Stimulated activated CD8-positive, alpha-beta memory T cell treated with anti-CD3 and anti-CD28 coated beads, Interleukin-4, amount 100 ng/mL, for 48 hours (primary cell): ENCODE measurements around the gene HOXA4.

Experiments
- DNase-seq: peaks from one replicate; pipeline ENCODE4 v3.0.0-alpha.2; 2020

The HOXA4 gene

GRCh38 chr7:27102581-27103442, 27.7 kb downstream of the HOXA4 start, which contains the start of gene HOXA2:
HOXA2 (minus strand) TSS chr7:27102683; CDS start chr7:27102500, 183 bp downstream.
- DNase-seq, result no peak

GRCh38 chr7:27101957-27102580, 28.5 kb downstream of the HOXA4 start:
- DNase-seq, result no peak

- no peak for DNase-seq
Measured at GRCh38 chr7:27101171-27101956, 29.2 kb downstream of the HOXA4 start.

GRCh38 chr7:27100694-27101170, 29.8 kb downstream of the HOXA4 start:
- DNase-seq, result no peak

- no peak for DNase-seq
Measured at GRCh38 chr7:27099453-27100370, 30.8 kb downstream of the HOXA4 start.

GRCh38 chr7:27098578-27099451, 31.7 kb downstream of the HOXA4 start:
- no peak for DNase-seq

- DNase-seq, result no peak
Measured at GRCh38 chr7:27097686-27098577, 32.6 kb downstream of the HOXA4 start.

- no peak for DNase-seq
Measured at GRCh38 chr7:27096768-27097514, 33.6 kb downstream of the HOXA4 start.

GRCh38 chr7:27095897-27096767, 34.4 kb downstream of the HOXA4 start, which contains the start of gene HOXA1:
HOXA1 (minus strand) TSS chr7:27096000; CDS start chr7:27095912, 88 bp downstream.
- DNase-seq, result peak; percentile 80

- no peak for DNase-seq
Measured at GRCh38 chr7:27095050-27095896, 35.3 kb downstream of the HOXA4 start.

GRCh38 chr7:27094304-27095049, 36.1 kb downstream of the HOXA4 start:
- no peak for DNase-seq

GRCh38 chr7:27093184-27093895, 37.2 kb downstream of the HOXA4 start:
- DNase-seq, result no peak

GRCh38 chr7:27092819-27093110, 37.8 kb downstream of the HOXA4 start:
- no peak for DNase-seq

GRCh38 chr7:27091941-27092818, 38.4 kb downstream of the HOXA4 start:
- no peak for DNase-seq

GRCh38 chr7:27091105-27091504, 39.5 kb downstream of the HOXA4 start:
- DNase-seq, result no peak
